ENCODE data around the gene RPL39. TPM values are rescaled to one million over a fixed set of nuclear protein-coding genes. Genes with fewer than 3 reads are reported as not detected.

RPL39 gene
- total RNA-seq, 2 donors from 2014 or later: 2,946 to 2,967 TPM

Other genes starting within 250 kb of the RPL39 start
- gene STEEP1, start 226.2 kb downstream of the RPL39 start, total RNA-seq: 10 to 100 TPM; 22.1 to 23.5 TPM
- gene UBE2A, start 217.1 kb downstream of the RPL39 start, total RNA-seq: 10 to 100 TPM; 75.6 to 84.8 TPM
- gene NKRF, start 185.2 kb downstream of the RPL39 start, total RNA-seq: 10 to 100 TPM; 15.9 to 18.8 TPM
- gene SEPTIN6, start 98.5 kb downstream of the RPL39 start, total RNA-seq: 100 to 1,000 TPM; 183 to 275 TPM
- gene SOWAHD, start 33.0 kb downstream of the RPL39 start, total RNA-seq: under 1 TPM; 0.46 to 0.50 TPM
- 10 to 100 TPM; 20.4 to 25.6 TPM for gene UPF3B, start 61.3 kb upstream of the RPL39 start, total RNA-seq
- gene RNF113A, start 80.1 kb upstream of the RPL39 start, total RNA-seq: 10 to 100 TPM; 44.8 to 47.3 TPM
- 10 to 100 TPM; 55.7 to 63.7 TPM for gene NDUFA1, start 80.2 kb upstream of the RPL39 start, total RNA-seq
- gene AKAP14, start 104.3 kb upstream of the RPL39 start, total RNA-seq: not detected
- gene NKAP, start 152.1 kb upstream of the RPL39 start, total RNA-seq: 10 to 100 TPM; 17.7 to 19.0 TPM